HFFc6 (cell line): Measurements from ENCODE around the gene KNDC1. TPM values are rescaled to one million over a fixed set of nuclear protein-coding genes. Genes with fewer than 3 reads are reported as not detected.

Experiments
- DNase-seq: peaks from one replicate; pipeline ENCODE4 v3.0.0-alpha.2; 2018
- H3K27ac Mint-ChIP-seq: 2 replicates; pipeline ENCODE4 v1.8.0; 2020; ENCODE audit warnings: mild to moderate bottlenecking, mixed read lengths
- H3K27me3 Mint-ChIP-seq: 2 replicates; pipeline ENCODE4 v1.8.0; 2021; ENCODE audit warnings: mild to moderate bottlenecking, moderate library complexity, mixed read lengths; ENCODE audit not compliant: insufficient read depth
- H3K36me3 Mint-ChIP-seq: 2 replicates; pipeline ENCODE4 v1.8.0; 2021; ENCODE audit warnings: low read depth, mixed read lengths
- H3K4me1 Mint-ChIP-seq: 2 replicates; pipeline ENCODE4 v1.8.0; 2020; ENCODE audit warnings: low read depth, mixed read lengths
- H3K4me3 Mint-ChIP-seq: 2 replicates; pipeline ENCODE4 v1.8.0; 2020; ENCODE audit warnings: mild to moderate bottlenecking, moderate library complexity, mixed read lengths
- H3K9me3 Mint-ChIP-seq: 2 replicates; pipeline ENCODE4 v1.8.0; 2020; ENCODE audit warnings: mild to moderate bottlenecking, mixed read lengths
- total RNA-seq, 6 experiments: library from RNA; stranded (reverse); fragmentation: NEBNext Ultra II Directional; extraction: Animal tissue kit (Norgen Biotek cat#: 25700); gene quantifications; 2 replicates in 1 of 6; 3 replicates in 5 of 6; pipeline ENCODE4 v1.2.3, GENCODE V29; 2021
- TF ChIP-seq, protein P1 (sequence below): fragments of 200-600 bp; sonication (generic); IDR thresholded peaks from 2 replicates; pipeline ENCODE4 v1.5.0; 2021; ENCODE audit warnings: antibody characterized with exemption, mild to moderate bottlenecking

Gene KNDC1
- total RNA-seq, 6 experiments from 2014 or later: 0.05 to 1.00 (median 0.28) TPM; not detected in 3

- Mint-ChIP-seq H3K36me3 (peaks cover 9% of the 10 kb centered on the region; the same call in 1 of the 2 replicates), H3K9me3 (peaks cover 41% of the 10 kb centered on the region), H3K4me3 (no peak overlapping the region), H3K27me3 (peaks cover 2% of the 10 kb centered on the region), H3K4me1 (no peaks in the 10 kb centered on the region), H3K27ac (no peak overlapping the region)
- TF ChIP-seq, protein P1, sequence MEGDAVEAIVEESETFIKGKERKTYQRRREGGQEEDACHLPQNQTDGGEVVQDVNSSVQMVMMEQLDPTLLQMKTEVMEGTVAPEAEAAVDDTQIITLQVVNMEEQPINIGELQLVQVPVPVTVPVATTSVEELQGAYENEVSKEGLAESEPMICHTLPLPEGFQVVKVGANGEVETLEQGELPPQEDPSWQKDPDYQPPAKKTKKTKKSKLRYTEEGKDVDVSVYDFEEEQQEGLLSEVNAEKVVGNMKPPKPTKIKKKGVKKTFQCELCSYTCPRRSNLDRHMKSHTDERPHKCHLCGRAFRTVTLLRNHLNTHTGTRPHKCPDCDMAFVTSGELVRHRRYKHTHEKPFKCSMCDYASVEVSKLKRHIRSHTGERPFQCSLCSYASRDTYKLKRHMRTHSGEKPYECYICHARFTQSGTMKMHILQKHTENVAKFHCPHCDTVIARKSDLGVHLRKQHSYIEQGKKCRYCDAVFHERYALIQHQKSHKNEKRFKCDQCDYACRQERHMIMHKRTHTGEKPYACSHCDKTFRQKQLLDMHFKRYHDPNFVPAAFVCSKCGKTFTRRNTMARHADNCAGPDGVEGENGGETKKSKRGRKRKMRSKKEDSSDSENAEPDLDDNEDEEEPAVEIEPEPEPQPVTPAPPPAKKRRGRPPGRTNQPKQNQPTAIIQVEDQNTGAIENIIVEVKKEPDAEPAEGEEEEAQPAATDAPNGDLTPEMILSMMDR: no peak
- no peak for DNase-seq
Measured at GRCh38 chr10:133113847-133114246, 46.2 kb upstream of the KNDC1 start.

- no peak for DNase-seq
- peaks cover 42% of the 10 kb centered on the region for H3K9me3 Mint-ChIP-seq
- H3K27me3 Mint-ChIP-seq: peaks cover 4% of the 10 kb centered on the region
- H3K4me3 Mint-ChIP-seq: no peak overlapping the region
- H3K4me1 Mint-ChIP-seq: no peaks in the 10 kb centered on the region
- H3K27ac Mint-ChIP-seq: no peak overlapping the region
- TF ChIP-seq, protein P1: no peak
- peaks cover 9% of the 10 kb centered on the region; the same call in 1 of the 2 replicates for H3K36me3 Mint-ChIP-seq
Measured at GRCh38 chr10:133114251-133114650, 45.8 kb upstream of the KNDC1 start.

GRCh38 chr10:133114726-133115452 is 45.1 kb upstream of the KNDC1 start:
- no peaks in the 10 kb centered on the region for H3K4me1 Mint-ChIP-seq
- peaks cover 4% of the 10 kb centered on the region for H3K27me3 Mint-ChIP-seq
- no peak for DNase-seq
- H3K27ac Mint-ChIP-seq: no peak overlapping the region
- TF ChIP-seq, protein P1: no peak
- H3K4me3 Mint-ChIP-seq: no peak overlapping the region
- H3K9me3 Mint-ChIP-seq: peaks cover 42% of the 10 kb centered on the region
- peaks cover 9% of the 10 kb centered on the region; the same call in 1 of the 2 replicates for H3K36me3 Mint-ChIP-seq

GRCh38 chr10:133115453-133115842 is 44.6 kb upstream of the KNDC1 start:
- H3K4me1 Mint-ChIP-seq: no peaks in the 10 kb centered on the region
- no peak for DNase-seq
- TF ChIP-seq, protein P1: no peak
- peaks cover 4% of the 10 kb centered on the region for H3K27me3 Mint-ChIP-seq
- H3K9me3 Mint-ChIP-seq: peaks cover 43% of the 10 kb centered on the region
- H3K36me3 Mint-ChIP-seq: peaks cover 9% of the 10 kb centered on the region; the same call in 1 of the 2 replicates
- no peak overlapping the region for H3K4me3 Mint-ChIP-seq
- no peak overlapping the region for H3K27ac Mint-ChIP-seq

DNA sequence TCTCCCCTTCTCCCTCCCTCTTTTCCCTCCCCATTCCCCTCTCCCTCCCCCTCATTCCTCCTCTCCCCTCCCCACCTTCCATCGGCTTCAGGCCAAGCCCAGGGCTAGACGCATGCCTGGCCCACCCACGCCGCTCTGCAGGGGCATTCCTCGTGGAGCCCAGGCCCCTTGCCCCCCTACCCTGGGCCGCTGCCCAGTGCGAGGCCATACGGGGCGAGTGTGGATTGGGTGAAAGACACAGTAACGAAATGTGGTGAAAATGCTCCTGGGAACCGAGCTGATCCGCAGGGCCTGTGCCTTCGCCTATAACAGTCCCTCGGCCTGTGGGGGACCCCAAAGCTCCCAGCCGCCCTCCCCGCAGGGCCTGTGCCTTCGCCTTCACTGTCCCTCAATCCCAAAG is 44.0 kb upstream of the KNDC1 start:
- DNase-seq: no peak
- peaks cover 43% of the 10 kb centered on the region for H3K9me3 Mint-ChIP-seq
- H3K4me3 Mint-ChIP-seq: no peak overlapping the region
- peaks cover 9% of the 10 kb centered on the region; the same call in 1 of the 2 replicates for H3K36me3 Mint-ChIP-seq
- H3K27me3 Mint-ChIP-seq: peaks cover 4% of the 10 kb centered on the region
- H3K27ac Mint-ChIP-seq: no peak overlapping the region
- TF ChIP-seq, protein P1: no peak
- H3K4me1 Mint-ChIP-seq: no peaks in the 10 kb centered on the region
